Tibial artery (tissue), 4 donors: ENCODE measurements around the gene GPN2.
"Not testable (repeated sequence)": the region's sequence is repeated elsewhere in the genome, so short reads cannot be mapped to it uniquely, and the experiment has no call there.

ENCODE experiments used
- DNase-seq, 2 donors: peaks; one replicate each; pipeline ENCODE4 v3.0.0-alpha.2; 2019
- H3K27ac ChIP-seq, 2 donors: fragments of 200-600 bp; sonication (generic) in 1 of 2; 1 replicate in 1 of 2; 2 replicates in 1 of 2; pipeline ENCODE4 v1.5.1; 2018 to 2019; ENCODE audit warnings: mild to moderate bottlenecking in 1 of 2
- H3K27me3 ChIP-seq, 2 donors: fragments of 200-600 bp; sonication (generic) in 1 of 2; one replicate each; pipeline versions ENCODE4 v1.5.1 to v1.6.0; 2016 to 2019
- H3K36me3 ChIP-seq, 3 donors: fragments of 200-600 bp; sonication (generic) in 2 of 3; one replicate each; pipeline ENCODE4 v1.5.1; 2016 to 2019; ENCODE audit warnings: mild to moderate bottlenecking in 2 of 3
- H3K4me1 ChIP-seq, 4 donors: fragments of 200-600 bp; sonication (generic) in 2 of 4; 1 replicate in 3 of 4; 2 replicates in 1 of 4; pipeline ENCODE4 v1.5.1; 2016 to 2019
- H3K4me3 ChIP-seq, 2 donors: fragments of 200-600 bp; sonication (generic) in 1 of 2; 1 replicate in 1 of 2; 2 replicates in 1 of 2; pipeline ENCODE4 v1.5.1; 2018 to 2019; ENCODE audit warnings: mild to moderate bottlenecking in 2 of 2
- H3K9me3 ChIP-seq, 3 donors: fragments of 200-600 bp; sonication (generic) in 1 of 3; one replicate each; pipeline ENCODE4 v1.5.1; 2016 to 2019
- intact Hi-C: fragments of 100-400 bp; cut with DNase I; formaldehyde crosslinking; loops from one replicate; pipeline ENCODE4 v1.15.0; 2023; ENCODE audit warnings: low total_unique reads
- TF ChIP-seq, protein P1 (sequence below), 2 experiments: fragments of 200-600 bp in 1 of 2; fragments of 450-650 bp in 1 of 2; IDR thresholded peaks; one replicate each; pipeline ENCODE4 v1.5.1; 2017 to 2019; ENCODE audit warnings: antibody characterized with exemption in 2 of 2, mild to moderate bottlenecking in 1 of 2, moderate library complexity in 1 of 2

The GPN2 gene

GRCh38 chr1:26844424-26845196 is 45.5 kb downstream of the GPN2 start:
- DNase-seq, result no peak
- H3K27me3 ChIP-seq, result no peaks in the 10 kb centered on the region
- no peaks in the 10 kb centered on the region for H3K9me3 ChIP-seq
- peaks cover 33 to 79% (median 45%) of the 10 kb centered on the region in 3 donors for H3K36me3 ChIP-seq
- no peak overlapping the region for H3K27ac ChIP-seq
- TF ChIP-seq, protein P1, sequence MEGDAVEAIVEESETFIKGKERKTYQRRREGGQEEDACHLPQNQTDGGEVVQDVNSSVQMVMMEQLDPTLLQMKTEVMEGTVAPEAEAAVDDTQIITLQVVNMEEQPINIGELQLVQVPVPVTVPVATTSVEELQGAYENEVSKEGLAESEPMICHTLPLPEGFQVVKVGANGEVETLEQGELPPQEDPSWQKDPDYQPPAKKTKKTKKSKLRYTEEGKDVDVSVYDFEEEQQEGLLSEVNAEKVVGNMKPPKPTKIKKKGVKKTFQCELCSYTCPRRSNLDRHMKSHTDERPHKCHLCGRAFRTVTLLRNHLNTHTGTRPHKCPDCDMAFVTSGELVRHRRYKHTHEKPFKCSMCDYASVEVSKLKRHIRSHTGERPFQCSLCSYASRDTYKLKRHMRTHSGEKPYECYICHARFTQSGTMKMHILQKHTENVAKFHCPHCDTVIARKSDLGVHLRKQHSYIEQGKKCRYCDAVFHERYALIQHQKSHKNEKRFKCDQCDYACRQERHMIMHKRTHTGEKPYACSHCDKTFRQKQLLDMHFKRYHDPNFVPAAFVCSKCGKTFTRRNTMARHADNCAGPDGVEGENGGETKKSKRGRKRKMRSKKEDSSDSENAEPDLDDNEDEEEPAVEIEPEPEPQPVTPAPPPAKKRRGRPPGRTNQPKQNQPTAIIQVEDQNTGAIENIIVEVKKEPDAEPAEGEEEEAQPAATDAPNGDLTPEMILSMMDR (IDR thresholded peaks at IDR 0.05), result no peak
- no peak overlapping the region for H3K4me3 ChIP-seq
- peaks cover 0 to 11% (median 9%) of the 10 kb centered on the region in 4 donors for H3K4me1 ChIP-seq
- intact Hi-C loops, result no loop called here

DNA sequence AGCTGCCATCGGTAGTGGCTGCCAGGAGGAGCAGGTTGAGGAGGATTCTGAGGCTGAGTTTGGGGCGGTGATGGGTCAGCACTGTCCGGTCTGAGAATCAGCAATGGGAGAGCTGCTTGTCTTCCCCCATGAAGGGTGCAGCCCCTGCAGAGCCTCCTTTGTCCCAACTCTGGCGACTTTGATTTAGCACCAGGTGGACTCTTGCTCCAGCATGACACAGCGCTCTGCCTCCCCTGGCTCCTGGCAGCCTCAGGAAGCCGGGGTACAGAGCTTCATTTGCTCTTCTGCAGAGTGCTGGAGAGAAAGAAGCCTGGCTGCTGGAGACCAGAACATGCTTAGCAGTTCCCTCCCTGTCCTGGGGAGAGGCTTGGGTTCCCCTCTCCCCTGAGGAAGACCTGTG is 50.3 kb downstream of the GPN2 start:
- no peak for DNase-seq
- no peaks in the 10 kb centered on the region for H3K4me1 ChIP-seq
- no peaks in the 10 kb centered on the region for H3K27me3 ChIP-seq
- intact Hi-C loops, result no loop called here
- H3K9me3 ChIP-seq, result no peaks in the 10 kb centered on the region
- no peak overlapping the region for H3K27ac ChIP-seq
- TF ChIP-seq, protein P1 (IDR thresholded peaks at IDR 0.05), result no peak
- no peak overlapping the region for H3K4me3 ChIP-seq
- H3K36me3 ChIP-seq, result peaks cover 34 to 88% (median 43%) of the 10 kb centered on the region in 3 donors

DNA sequence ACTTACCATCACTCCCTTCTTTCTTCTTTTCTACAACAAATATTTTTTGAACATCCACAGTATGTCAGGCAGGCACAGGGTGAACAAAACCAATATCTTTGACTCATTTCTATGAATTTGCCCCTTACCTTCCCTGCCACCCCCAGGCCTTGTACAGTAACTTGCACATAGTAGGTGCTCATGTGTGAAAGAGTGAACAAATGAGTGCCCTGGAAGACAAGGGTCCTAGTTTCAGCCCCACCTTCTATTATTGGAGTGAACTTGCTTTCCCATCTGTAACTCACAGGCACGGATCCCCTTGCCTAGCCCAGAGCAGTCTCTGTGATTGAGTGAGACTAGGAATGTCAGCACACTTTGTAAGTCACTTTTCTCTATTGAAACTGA is 50.8 kb downstream of the GPN2 start:
- Histone ChIP-seq H3K4me1 (no peaks in the 10 kb centered on the region), H3K27ac (no peak overlapping the region), H3K36me3 (peaks cover 38 to 91% (median 48%) of the 10 kb centered on the region in 3 donors), H3K27me3 (no peaks in the 10 kb centered on the region), H3K4me3 (no peak overlapping the region), H3K9me3 (no peaks in the 10 kb centered on the region)
- no peak for DNase-seq
- TF ChIP-seq, protein P1 (IDR thresholded peaks at IDR 0.05), result no peak
- intact Hi-C loops, result no loop called here

DNA sequence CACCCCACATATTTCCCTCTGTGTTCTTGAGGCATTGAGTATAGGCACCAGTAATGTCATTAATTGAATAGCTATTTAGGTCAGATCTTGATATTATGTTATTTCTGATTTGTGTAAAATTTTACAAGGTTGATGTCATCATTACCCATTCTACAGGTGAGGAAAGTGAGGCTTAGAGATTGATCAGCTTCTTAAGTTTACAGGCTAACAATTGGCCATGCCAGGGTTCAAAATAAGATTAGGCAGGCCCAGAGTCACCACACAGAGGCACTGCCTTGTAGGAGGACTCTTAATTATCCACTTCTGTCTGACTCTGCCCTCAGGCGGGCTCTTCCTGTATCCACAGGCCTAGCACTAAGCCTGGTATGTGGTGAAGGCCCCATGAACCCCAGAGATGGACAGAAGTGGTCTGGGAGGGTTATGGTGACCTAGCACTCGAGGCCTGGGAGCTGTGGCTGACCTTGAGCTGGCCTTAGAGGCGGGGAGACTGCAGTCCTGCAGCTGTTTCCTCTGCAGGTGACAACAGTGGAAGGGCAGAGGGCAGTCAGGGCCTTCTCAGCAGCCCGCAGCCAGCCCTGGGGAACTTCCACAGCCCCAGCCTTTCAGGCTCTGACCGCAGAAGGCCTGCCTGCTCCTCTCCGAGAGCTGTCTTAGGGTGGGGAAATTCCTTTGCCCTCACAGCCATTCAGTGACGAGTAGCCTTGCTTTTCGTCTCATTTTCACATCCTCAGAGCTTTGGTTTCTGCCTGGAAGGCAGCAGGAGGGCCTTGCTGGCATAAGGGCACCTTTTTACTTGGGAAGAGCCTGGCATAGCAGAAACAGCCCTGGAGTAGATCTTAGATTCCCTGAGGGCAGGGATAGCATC is 51.4 kb downstream of the GPN2 start:
- H3K36me3 ChIP-seq, result peaks cover 42 to 91% (median 50%) of the 10 kb centered on the region in 3 donors

DNA sequence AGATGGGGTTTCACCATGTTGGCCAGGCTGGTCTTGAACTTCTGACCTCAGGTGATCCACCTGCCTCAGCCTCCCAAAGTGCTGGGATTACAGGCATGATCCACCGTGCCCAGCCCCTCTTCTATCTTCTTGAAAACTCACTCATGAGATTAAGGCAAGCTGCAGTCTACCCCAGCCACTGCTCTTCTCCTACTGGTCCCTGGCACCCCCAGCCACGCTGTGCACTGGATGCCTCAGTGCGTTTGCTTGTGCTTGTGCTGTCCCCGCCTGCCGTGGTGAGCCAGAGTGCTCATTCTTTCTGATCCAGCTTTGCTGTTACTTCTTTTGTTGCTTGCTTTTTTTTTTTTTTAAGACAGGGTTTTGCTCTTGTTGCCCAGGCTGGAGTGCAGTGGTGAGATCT is 52.4 kb downstream of the GPN2 start:
- H3K9me3 ChIP-seq, DNase-seq, H3K27me3 ChIP-seq, H3K27ac ChIP-seq, H3K4me1 ChIP-seq, intact Hi-C loops, H3K4me3 ChIP-seq: not testable (repeated sequence)
- peaks cover 44 to 91% (median 51%) of the 10 kb centered on the region in 3 donors for H3K36me3 ChIP-seq

More for the DNA sequence above, 51.4 kb downstream of the GPN2 start:
- no peak for DNase-seq
- TF ChIP-seq, protein P1 (IDR thresholded peaks at IDR 0.05), result no peak
- Histone ChIP-seq H3K27me3 (no peaks in the 10 kb centered on the region), H3K4me3 (no peak overlapping the region), H3K9me3 (no peaks in the 10 kb centered on the region), H3K4me1 (no peaks in the 10 kb centered on the region), H3K27ac (no peak overlapping the region)
- intact Hi-C loops, result no loop called here
